T-helper 22 cell (primary cell): ENCODE results near the gene CHST9.
"Not testable (repeated sequence)": the region's sequence is repeated elsewhere in the genome, so short reads cannot be mapped to it uniquely, and the experiment has no call there.

ENCODE experiments used
- DNase-seq: peaks from one replicate; pipeline ENCODE4 v3.0.0-alpha.2; 2020; ENCODE audit warnings: low read depth

CHST9 gene

GRCh38 chr18:27094621-27095020 lies 90.5 kb downstream of the CHST9 start:
- DNase-seq: no peak

DNA sequence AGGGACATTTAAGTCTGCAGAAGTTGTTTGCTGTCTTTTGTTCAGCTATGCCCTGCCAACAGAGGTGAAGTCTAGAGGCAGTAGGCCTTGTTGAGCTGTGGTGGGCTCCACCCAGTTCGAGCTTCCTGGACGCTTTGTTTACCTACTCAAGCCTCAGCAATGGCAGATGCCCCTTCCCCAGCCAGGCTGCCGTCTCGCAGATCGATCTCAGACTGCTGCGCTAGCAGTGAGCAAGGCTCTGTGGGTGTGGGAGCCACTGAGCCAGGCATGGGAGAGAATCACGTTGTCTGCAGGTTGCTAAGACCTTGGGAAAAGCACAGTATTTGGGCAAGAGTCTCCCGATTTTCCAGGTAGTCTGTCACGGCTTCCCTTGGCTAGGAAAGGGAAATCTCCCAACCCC lies 91.8 kb downstream of the CHST9 start:
- not testable (repeated sequence) for DNase-seq

- DNase-seq: no peak
Observed at GRCh38 chr18:27081701-27082100, 103.4 kb downstream of the CHST9 start.

GRCh38 chr18:27075828-27076227 lies 109.3 kb downstream of the CHST9 start:
- DNase-seq: no peak

- DNase-seq: no peak
Observed at GRCh38 chr18:27073404-27073830, 111.7 kb downstream of the CHST9 start.

GRCh38 chr18:27064673-27065072 lies 120.4 kb downstream of the CHST9 start:
- DNase-seq: no peak

DNA sequence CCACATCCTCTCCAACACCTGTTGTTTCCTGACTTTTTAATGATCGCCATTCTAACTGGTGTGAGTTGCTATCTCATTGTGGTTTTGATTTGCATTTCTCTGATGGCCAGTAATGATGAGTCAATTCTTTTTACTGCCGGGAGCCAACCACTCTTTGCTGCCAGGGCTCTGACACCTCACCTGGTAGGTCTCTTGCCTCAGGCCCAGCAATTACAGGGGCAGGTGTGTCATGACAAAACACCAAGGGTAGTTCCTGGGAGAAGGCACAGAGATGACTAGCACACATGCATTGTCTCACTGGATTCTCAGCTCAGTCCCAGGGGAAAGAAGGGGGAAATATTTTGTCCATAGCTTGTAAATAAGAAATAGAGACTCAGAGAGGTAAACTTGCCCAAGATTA lies 122.3 kb downstream of the CHST9 start:
- no peak for DNase-seq

- no peak for DNase-seq
Observed at GRCh38 chr18:27061488-27062095, 123.5 kb downstream of the CHST9 start.

GRCh38 chr18:27057519-27058234 lies 127.4 kb downstream of the CHST9 start:
- no peak for DNase-seq

DNA sequence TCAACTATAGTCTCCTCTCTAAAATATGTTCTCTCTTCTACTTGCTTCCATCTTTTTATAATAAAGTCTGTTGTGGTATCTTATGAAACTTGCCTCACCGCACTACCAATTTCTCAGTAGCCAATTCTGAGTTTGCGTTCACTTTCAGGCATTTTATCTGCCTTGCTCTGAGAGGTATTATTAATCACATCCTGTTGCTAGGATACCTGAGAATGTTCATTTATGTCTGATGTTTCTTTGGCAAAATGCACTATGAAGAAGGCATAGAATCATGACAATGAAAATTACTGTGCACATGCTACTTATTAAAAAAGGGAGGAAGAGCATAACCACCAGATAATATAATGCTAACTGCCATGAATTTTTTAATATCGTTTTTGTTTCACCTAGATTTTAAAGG lies 130.2 kb downstream of the CHST9 start:
- DNase-seq: no peak

- DNase-seq: no peak
Observed at GRCh38 chr18:27049969-27050368, 135.1 kb downstream of the CHST9 start.

DNA sequence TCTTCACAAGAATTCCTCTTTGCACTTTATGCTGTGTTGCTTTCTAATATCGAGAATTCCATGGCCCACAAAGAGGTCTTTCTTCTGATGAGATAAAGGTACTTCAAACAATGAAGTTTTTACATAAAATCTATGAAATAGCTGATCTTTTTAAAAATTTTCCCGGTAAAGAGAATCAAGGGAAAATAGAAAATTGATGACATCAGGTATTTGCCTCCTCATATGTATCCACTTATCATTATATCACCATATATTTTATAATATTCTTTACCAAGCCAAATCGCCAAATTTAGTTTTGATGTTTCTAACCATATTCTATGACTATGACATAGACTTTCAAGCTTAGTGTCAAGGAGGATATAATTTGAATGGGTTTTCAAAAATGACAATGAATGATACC lies 139.8 kb downstream of the CHST9 start:
- DNase-seq: no peak

GRCh38 chr18:27042177-27042576 lies 142.9 kb downstream of the CHST9 start:
- no peak for DNase-seq

- DNase-seq: no peak
Observed at GRCh38 chr18:27040796-27041195, 144.3 kb downstream of the CHST9 start.

DNA sequence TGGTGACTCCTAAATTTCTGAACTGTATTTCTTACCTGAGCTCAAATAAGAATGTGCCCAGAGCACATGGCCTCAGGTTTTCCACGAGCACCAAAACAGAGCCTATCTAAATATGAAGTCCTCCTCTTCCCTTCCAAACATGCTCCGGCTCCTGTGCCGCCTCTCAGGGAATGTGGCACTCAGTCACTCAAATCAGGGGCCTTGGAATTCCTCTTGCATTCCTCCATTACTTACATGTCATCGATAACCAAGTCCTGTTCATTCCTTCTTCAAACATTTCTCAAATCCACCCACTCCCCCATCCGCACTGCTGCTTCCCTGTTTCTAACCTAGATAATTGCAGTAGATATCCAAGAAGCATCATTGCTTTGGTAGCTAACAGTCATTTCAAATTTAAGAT lies 151.4 kb downstream of the CHST9 start:
- no peak for DNase-seq

DNA sequence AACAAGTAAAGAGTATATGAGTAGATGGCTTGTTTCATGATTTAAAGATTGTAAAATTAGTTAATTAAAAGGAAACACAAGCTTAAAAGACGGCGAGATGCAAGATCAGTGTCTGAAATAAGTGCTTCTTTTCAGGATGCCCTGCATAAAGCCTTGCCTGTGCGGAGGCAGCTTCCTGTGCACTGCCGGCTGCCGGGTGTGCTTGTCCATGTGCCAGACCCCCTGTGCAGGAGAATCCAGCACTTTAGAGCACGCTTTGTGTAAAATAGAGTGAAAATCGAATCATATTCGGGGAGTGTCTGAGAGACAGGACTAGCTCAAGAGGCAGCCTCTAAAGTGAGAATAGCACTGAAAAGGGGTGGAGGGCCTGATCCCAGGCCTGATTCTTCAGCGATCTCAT lies 154.7 kb downstream of the CHST9 start:
- no peak for DNase-seq

DNA sequence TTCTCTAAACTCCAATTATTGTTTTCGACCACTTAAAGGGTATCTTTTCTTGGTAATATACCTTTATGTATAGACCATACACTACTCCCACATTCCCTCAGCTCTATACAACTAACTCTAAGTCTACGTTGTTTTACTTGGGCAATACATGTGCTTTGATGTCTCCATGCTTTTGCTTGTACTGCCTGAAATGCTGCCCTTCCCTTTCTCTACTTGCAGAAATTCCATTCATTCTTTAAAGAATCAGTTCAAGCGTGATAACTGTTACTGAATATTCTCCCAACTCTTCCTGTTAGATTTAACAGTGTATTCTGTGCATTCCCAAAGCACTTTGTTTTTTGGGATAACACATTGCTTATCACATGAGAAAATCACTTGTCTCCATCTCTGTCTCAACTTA lies 162.6 kb downstream of the CHST9 start:
- no peak for DNase-seq

- DNase-seq: no peak
Observed at GRCh38 chr18:27017901-27018500, 167.1 kb downstream of the CHST9 start.

- DNase-seq: no peak
Observed at GRCh38 chr18:27014841-27015240, 170.3 kb downstream of the CHST9 start.

DNA sequence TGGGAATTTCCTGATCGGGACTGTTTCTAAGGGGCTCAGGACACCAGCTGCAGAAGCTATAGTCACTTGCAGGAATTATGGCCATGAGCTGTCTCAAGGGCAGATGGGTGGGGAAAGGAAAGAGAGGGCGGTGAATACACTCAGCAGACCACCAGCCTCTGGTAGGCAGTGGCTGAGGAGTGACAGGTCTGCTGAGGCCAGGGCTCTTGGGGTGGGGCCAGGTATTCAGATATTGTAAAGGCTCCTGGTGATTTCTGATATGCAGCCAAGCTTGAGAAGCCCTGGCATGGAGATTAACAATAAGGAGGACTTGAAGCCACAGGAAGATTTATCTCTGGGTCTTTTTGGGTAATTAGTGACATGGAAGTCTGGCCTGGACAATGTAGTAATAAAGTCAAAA lies 174.3 kb downstream of the CHST9 start:
- no peak for DNase-seq

- no peak for DNase-seq
Observed at GRCh38 chr18:27009293-27009692, 175.8 kb downstream of the CHST9 start.

- no peak for DNase-seq
Observed at GRCh38 chr18:27008575-27008974, 176.5 kb downstream of the CHST9 start.

GRCh38 chr18:27007880-27008279 lies 177.2 kb downstream of the CHST9 start:
- DNase-seq: no peak

DNA sequence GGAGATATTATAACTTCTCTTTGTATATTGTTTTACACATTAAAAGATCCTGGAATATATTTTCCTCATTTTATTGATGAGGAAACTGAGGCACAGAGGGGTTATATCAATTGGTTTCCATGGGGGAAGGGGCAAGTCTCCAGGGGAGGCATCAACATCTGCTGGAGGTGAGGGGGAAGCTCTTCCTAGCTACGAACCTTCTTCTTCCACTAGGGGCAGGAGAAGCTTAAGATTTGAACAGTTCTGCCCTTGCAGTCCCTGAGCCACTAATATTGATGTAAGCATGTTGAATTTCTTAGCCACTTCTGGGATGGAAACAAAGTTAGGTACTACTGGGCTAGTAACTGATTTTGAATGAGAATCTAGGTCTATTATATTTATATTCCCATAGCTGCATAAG lies 179.5 kb downstream of the CHST9 start:
- DNase-seq: no peak
